ACC112 (cell line): Measurements from ENCODE around the gene HILPDA.

Experiments
- H2AFZ ChIP-seq: fragments of 200-600 bp; sonication (generic); one replicate; pipeline ENCODE4 v1.6.0; 2017; ENCODE audit warnings: antibody characterized with exemption, low read length; ENCODE audit not compliant: unreplicated experiment
- H3K27ac ChIP-seq: fragments of 200-600 bp; sonication (generic); 2 replicates; pipeline ENCODE4 v1.5.1; 2014; ENCODE audit warnings: low read depth, mild to moderate bottlenecking, antibody characterized with exemption, low read length, moderate library complexity
- H3K27me3 ChIP-seq: fragments of 200-600 bp; sonication (generic); 2 replicates; pipeline ENCODE4 v1.6.1; 2014; ENCODE audit warnings: mild to moderate bottlenecking, antibody characterized with exemption, low read length, moderate library complexity, mixed read lengths; ENCODE audit not compliant: insufficient read depth
- H3K36me3 ChIP-seq: fragments of 200-600 bp; sonication (generic); 2 replicates; pipeline ENCODE4 v1.6.1; 2016; ENCODE audit warnings: mild to moderate bottlenecking, antibody characterized with exemption, low read length, moderate library complexity, mixed read lengths; ENCODE audit not compliant: insufficient read depth
- H3K4me1 ChIP-seq: fragments of 200-600 bp; sonication (generic); one replicate; pipeline ENCODE4 v1.6.1; 2016; ENCODE audit warnings: low read length, mixed read lengths; ENCODE audit not compliant: insufficient read depth, unreplicated experiment, control insufficient read depth
- H3K4me3 ChIP-seq: fragments of 200-600 bp; sonication (generic); 2 replicates; pipeline ENCODE4 v1.5.1; 2014; ENCODE audit warnings: mild to moderate bottlenecking, low read depth, low read length
- H3K79me2 ChIP-seq: fragments of 200-600 bp; sonication (generic); one replicate; pipeline ENCODE4 v1.6.0; 2016; ENCODE audit warnings: low read length; ENCODE audit not compliant: control insufficient read depth, unreplicated experiment, insufficient read depth

Gene HILPDA

DNA sequence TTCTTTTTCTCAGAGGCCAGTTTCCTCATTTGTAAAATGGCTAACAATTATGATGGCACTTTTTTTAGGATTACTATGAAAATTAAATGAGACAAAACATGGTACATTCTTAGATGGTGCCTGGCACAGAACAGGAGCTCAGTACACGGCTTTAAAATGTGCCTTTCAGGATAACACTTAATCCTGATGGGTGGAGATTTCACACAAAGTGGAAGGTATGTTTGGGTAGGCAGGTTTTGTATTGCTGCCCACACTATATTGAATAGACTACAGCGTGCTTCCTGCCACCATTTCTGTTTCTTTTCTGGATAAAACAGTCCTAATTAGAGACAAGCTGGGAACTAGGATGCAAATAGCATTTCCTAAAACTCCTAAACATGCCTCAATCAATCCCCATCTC, 23.9 kb upstream of the HILPDA start:
- no peak overlapping the region for H2AFZ ChIP-seq
- no peaks in the 10 kb centered on the region for H3K27me3 ChIP-seq
- no peak overlapping the region for H3K27ac ChIP-seq
- H3K4me1 ChIP-seq = peaks cover 12% of the 10 kb centered on the region
- H3K79me2 ChIP-seq = no peaks in the 10 kb centered on the region
- no peak overlapping the region for H3K4me3 ChIP-seq
- no peaks in the 10 kb centered on the region for H3K36me3 ChIP-seq

DNA sequence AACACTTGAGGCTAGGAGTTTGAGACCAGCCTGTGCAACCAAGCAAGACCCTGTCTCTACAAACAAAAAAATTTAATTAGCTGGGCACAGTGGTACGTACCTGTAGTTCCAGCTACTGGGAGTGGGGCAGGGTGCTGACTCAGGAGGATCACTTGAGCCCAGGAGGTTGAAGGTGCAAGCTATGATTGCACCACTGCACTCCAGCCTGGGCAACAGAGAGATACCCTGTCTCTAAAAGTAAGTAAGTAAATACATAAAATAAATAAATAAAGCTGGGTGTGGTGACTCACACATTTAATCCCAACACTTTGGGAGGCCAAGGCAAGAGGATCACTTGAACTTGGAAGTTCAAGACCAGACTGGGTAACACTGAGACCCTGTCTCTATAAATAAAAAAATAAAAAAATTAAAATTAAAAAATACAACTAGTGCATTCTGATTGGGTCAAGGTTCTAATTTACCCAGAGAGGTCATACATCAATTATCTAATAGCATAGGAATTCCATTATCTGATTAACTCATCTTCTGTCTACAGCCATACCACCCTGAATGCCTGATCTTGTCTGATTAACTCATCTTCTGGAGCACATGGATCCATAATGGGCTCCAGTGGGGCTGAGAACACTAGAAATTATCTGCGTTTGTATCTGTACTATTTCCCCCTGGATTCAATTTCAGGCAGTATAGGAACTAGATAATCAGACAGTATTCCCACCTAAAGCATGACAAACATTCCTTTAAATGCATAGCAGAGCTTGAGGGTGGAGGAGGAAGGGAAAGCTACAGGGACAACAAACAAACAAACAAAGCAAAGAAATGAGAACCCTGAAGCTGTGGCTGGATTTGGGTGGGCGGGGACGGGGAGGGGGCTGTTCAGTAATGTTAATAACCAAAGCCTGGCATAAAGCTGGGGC, 21.0 kb upstream of the HILPDA start:
- no peaks in the 10 kb centered on the region for H3K79me2 ChIP-seq
- peaks cover 12% of the 10 kb centered on the region for H3K4me1 ChIP-seq
- no peak overlapping the region for H3K27ac ChIP-seq
- no peak overlapping the region for H3K4me3 ChIP-seq
- no peaks in the 10 kb centered on the region for H3K36me3 ChIP-seq
- no peaks in the 10 kb centered on the region for H3K27me3 ChIP-seq
- no peak overlapping the region for H2AFZ ChIP-seq

DNA sequence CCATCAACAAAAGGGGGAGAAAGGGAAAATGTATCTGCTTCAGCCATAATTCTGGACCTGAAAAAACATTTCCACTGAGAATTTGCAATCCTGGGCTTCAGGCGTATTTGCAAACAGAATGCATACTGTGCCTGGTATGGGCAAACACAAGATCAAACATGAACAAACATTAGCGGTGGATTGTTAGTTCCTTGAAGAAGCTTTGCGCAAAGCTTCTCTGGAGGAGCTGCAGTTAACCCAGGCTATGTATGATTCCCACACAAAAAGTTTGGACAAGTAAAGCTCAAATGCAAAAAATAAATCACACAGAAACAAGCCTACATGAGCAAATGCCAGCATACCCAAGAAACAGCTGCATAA, 20.4 kb upstream of the HILPDA start:
- H3K36me3 ChIP-seq = no peaks in the 10 kb centered on the region
- H3K79me2 ChIP-seq = no peaks in the 10 kb centered on the region
- no peaks in the 10 kb centered on the region for H3K27me3 ChIP-seq
- peaks cover 12% of the 10 kb centered on the region for H3K4me1 ChIP-seq
- no peak overlapping the region for H3K4me3 ChIP-seq
- H3K27ac ChIP-seq = no peak overlapping the region
- H2AFZ ChIP-seq = no peak overlapping the region

GRCh38 chr7:128437426-128438332, 18.0 kb upstream of the HILPDA start:
- no peaks in the 10 kb centered on the region for H3K4me1 ChIP-seq
- H3K4me3 ChIP-seq = no peak overlapping the region
- no peak overlapping the region for H2AFZ ChIP-seq
- H3K27ac ChIP-seq = no peak overlapping the region
- no peaks in the 10 kb centered on the region for H3K27me3 ChIP-seq
- no peaks in the 10 kb centered on the region for H3K79me2 ChIP-seq
- no peaks in the 10 kb centered on the region for H3K36me3 ChIP-seq

DNA sequence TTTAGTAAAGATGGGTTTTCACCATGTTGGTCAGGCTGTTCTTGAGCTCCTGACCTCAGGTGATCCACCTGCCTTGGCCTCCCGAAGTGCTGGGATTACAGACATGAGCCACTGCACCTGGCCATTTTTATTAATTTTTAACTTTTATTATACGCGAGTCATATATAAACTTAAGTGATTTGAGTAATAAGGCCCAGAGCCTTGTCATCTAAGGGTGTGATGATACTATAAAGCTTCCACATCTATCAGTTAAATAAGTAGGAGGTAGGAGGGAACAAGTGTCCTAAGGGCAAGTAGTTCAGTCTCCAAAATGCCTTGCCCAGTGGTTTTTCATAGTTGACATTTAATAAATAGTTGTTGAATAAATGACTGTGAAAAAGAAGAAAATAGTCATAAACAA, 13.3 kb upstream of the HILPDA start:
- no peaks in the 10 kb centered on the region for H3K4me1 ChIP-seq
- no peaks in the 10 kb centered on the region for H3K36me3 ChIP-seq
- no peak overlapping the region for H3K4me3 ChIP-seq
- no peak overlapping the region for H3K27ac ChIP-seq
- H3K27me3 ChIP-seq = no peaks in the 10 kb centered on the region
- no peak overlapping the region for H2AFZ ChIP-seq
- no peaks in the 10 kb centered on the region for H3K79me2 ChIP-seq

GRCh38 chr7:128443831-128444600, 11.7 kb upstream of the HILPDA start:
- no peak overlapping the region for H2AFZ ChIP-seq

DNA sequence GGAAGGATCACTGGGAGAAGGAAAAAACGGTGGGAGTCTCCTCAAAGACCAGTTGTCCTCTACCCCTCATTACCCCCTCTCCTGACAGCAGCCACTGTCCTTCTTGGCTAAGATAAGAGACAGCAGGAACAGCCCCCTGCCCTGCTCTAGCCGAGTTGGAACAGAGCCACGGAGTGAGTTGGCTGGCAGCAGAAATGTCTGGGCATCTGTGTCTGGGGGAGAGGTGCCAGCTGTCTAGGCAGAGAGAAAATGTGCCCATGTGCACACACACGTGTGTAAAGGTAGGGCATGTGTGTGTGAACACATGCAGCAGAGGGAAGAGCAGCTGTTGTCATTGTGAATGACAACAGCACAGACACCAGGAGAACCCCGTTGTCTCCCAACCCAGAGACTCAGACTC, 9.4 kb upstream of the HILPDA start:
- Histone ChIP-seq H3K36me3 (no peaks in the 10 kb centered on the region), H3K79me2 (no peaks in the 10 kb centered on the region), H3K4me1 (no peaks in the 10 kb centered on the region), H3K4me3 (no peak overlapping the region), H2AFZ (no peak overlapping the region), H3K27ac (no peak overlapping the region), H3K27me3 (no peaks in the 10 kb centered on the region)

More at GRCh38 chr7:128443831-128444600, 11.7 kb upstream of the HILPDA start:
- no peak overlapping the region for H3K27ac ChIP-seq
- H3K79me2 ChIP-seq = no peaks in the 10 kb centered on the region
- no peak overlapping the region for H3K4me3 ChIP-seq
- H3K36me3 ChIP-seq = no peaks in the 10 kb centered on the region
- H3K4me1 ChIP-seq = no peaks in the 10 kb centered on the region
- no peaks in the 10 kb centered on the region for H3K27me3 ChIP-seq

- Histone ChIP-seq H3K27me3 (no peaks in the 10 kb centered on the region), H3K79me2 (no peaks in the 10 kb centered on the region), H2AFZ (no peak overlapping the region), H3K4me1 (no peaks in the 10 kb centered on the region), H3K36me3 (no peaks in the 10 kb centered on the region), H3K27ac (no peak overlapping the region), H3K4me3 (no peak overlapping the region)
Observed at GRCh38 chr7:128447941-128448564, 7.6 kb upstream of the HILPDA start.

DNA sequence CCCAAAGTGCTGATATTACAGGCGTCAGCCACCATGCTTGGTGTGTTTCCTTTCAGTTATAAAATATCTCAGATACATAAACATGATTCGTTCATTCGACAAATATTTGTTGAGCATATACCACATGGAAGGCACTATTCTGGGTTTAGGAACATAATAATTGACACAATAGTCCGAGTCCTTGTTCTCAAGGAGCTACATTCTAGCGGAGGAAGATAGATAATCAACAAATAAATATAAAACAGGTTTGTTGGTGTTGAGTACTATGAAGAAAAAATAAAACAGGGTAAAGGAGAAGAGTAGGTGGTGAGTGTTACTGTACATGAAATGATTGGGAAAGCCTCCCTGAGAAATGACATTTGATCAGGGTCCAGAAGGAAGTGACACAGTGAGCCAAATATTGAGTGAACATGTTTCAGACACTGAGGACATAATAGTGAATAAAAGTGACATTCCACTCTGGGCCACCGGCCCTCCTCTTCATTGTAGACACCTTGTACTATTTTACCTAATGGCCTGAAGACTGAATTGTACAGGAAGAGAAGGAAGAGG, 6.9 kb upstream of the HILPDA start:
- Histone ChIP-seq H3K4me3 (no peak overlapping the region), H3K4me1 (peaks cover 3% of the 10 kb centered on the region), H3K79me2 (no peaks in the 10 kb centered on the region), H3K27ac (no peak overlapping the region), H3K27me3 (no peaks in the 10 kb centered on the region), H2AFZ (no peak overlapping the region), H3K36me3 (no peaks in the 10 kb centered on the region)

DNA sequence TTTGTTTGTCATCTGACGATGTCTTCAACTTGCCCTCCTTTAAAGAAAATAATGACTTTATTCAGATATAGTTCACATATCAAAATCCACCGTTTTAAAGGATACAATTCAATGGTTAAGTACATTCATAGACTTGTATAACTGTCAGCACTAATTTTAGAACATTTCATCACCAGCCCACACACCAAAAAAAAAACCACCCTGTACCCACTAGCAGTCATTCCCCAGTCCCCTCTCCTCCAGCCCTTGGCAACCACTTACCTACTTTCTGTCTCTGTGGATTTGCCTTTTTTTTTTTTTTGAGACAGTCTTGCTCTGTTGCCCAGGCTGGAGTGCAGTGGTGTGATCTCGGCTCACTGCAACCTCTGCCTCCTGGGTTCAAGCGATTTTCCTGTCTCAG, 5.3 kb upstream of the HILPDA start:
- peaks cover 19% of the 10 kb centered on the region for H3K4me1 ChIP-seq
- no peaks in the 10 kb centered on the region for H3K27me3 ChIP-seq
- no peaks in the 10 kb centered on the region for H3K79me2 ChIP-seq
- H2AFZ ChIP-seq = no peak overlapping the region
- no peak overlapping the region for H3K27ac ChIP-seq
- H3K4me3 ChIP-seq = no peak overlapping the region
- no peaks in the 10 kb centered on the region for H3K36me3 ChIP-seq
